CD4-positive, alpha-beta T cell treated with Interleukin-15 for 4 hours (primary cell): ENCODE results near the gene DENND4C.
"Not testable (repeated sequence)": the region's sequence is repeated elsewhere in the genome, so short reads cannot be mapped to it uniquely, and the experiment has no call there.

Source experiments
- DNase-seq: peaks from one replicate; pipeline ENCODE4 v3.0.0-alpha.2; 2020; ENCODE audit warnings: low spot score

The DENND4C gene

GRCh38 chr9:19230355-19231125 lies at the start of gene DENND4C:
Gene DENND4C (plus strand): TSS chr9:19230693. CDS start chr9:19276175, 45,482 bp downstream.
- peak; percentile 84 for DNase-seq

GRCh38 chr9:19180991-19181390 lies 49.5 kb upstream of the DENND4C start:
- peak; percentile 25 for DNase-seq

- DNase-seq, result peak; percentile 35
These were observed 48.9 kb upstream of the DENND4C start for GRCh38 chr9:19181561-19181960.

GRCh38 chr9:19184144-19184917 lies 46.2 kb upstream of the DENND4C start:
- peak; percentile 90 for DNase-seq

GRCh38 chr9:19185191-19185590 lies 45.3 kb upstream of the DENND4C start:
- DNase-seq, result no peak

GRCh38 chr9:19186232-19186631 lies 44.3 kb upstream of the DENND4C start:
- DNase-seq, result no peak

- DNase-seq, result no peak
These were observed 41.7 kb upstream of the DENND4C start for GRCh38 chr9:19188771-19189170.

GRCh38 chr9:19192202-19193028 lies 38.1 kb upstream of the DENND4C start:
- no peak for DNase-seq

- DNase-seq, result no peak
These were observed 37.5 kb upstream of the DENND4C start for GRCh38 chr9:19193029-19193324.

- not testable (repeated sequence) for DNase-seq
These were observed 37.0 kb upstream of the DENND4C start for GRCh38 chr9:19193358-19193973.

- DNase-seq, result no peak
These were observed 32.1 kb upstream of the DENND4C start for GRCh38 chr9:19198406-19198805.

GRCh38 chr9:19199012-19199411 lies 31.5 kb upstream of the DENND4C start:
- DNase-seq, result no peak

- DNase-seq, result no peak
These were observed 30.3 kb upstream of the DENND4C start for GRCh38 chr9:19200229-19200628.

- no peak for DNase-seq
These were observed 28.3 kb upstream of the DENND4C start for GRCh38 chr9:19201899-19202891.

- DNase-seq, result no peak
These were observed 27.4 kb upstream of the DENND4C start for GRCh38 chr9:19203058-19203457.

- no peak for DNase-seq
These were observed 21.8 kb upstream of the DENND4C start for GRCh38 chr9:19208653-19209052.

GRCh38 chr9:19209188-19209587 lies 21.3 kb upstream of the DENND4C start:
- no peak for DNase-seq

GRCh38 chr9:19213823-19214222 lies 16.7 kb upstream of the DENND4C start:
- DNase-seq, result no peak

- DNase-seq, result no peak
These were observed 14.0 kb upstream of the DENND4C start for GRCh38 chr9:19216466-19216865.

- DNase-seq, result no peak
These were observed 9.2 kb upstream of the DENND4C start for GRCh38 chr9:19221326-19221725.

- no peak for DNase-seq
These were observed 6.8 kb upstream of the DENND4C start for GRCh38 chr9:19223724-19224123.
